Mononuclear cell (primary cell): Measurements from ENCODE around the gene PRR36. TPM values are rescaled to one million over a fixed set of nuclear protein-coding genes. Genes with fewer than 3 reads are reported as not detected.

Experiments used
- H3K27me3 ChIP-seq: 2 replicates; pipeline ENCODE4 v1.6.0; 2011; ENCODE audit warnings: low read length, control low read depth; ENCODE audit not compliant: insufficient read depth
- H3K4me1 ChIP-seq: 2 replicates; pipeline ENCODE4 v1.5.1; 2011; ENCODE audit warnings: mild to moderate bottlenecking, low read length, control low read depth; ENCODE audit not compliant: insufficient read depth
- H3K4me3 ChIP-seq: 2 replicates; pipeline ENCODE4 v1.5.1; 2011; ENCODE audit warnings: mild to moderate bottlenecking, low read length, moderate library complexity
- H3K9me3 ChIP-seq: 2 replicates; pipeline ENCODE4 v1.5.1; 2011; ENCODE audit warnings: low read depth, mild to moderate bottlenecking, control low read depth, low read length
- total RNA-seq: library from RNA; depleted of rRNA; stranded (reverse); fragments of >200 nt; gene quantifications from one replicate; pipeline ENCODE4 v1.2.3, GENCODE V29; 2012

Gene PRR36
- total RNA-seq, 1 donor = 0.10 TPM

- Histone ChIP-seq H3K9me3 (no peaks in the 10 kb centered on the region), H3K4me1 (no peaks in the 10 kb centered on the region), H3K4me3 (no peak overlapping the region), H3K27me3 (peaks cover 3% of the 10 kb centered on the region)
Measured at GRCh38 chr19:7822910-7823515, 51.2 kb downstream of the PRR36 start.

- Histone ChIP-seq H3K9me3 (no peaks in the 10 kb centered on the region), H3K4me3 (no peak overlapping the region), H3K4me1 (peaks cover 3% of the 10 kb centered on the region), H3K27me3 (peaks cover 3% of the 10 kb centered on the region)
Measured at GRCh38 chr19:7820588-7820987, 53.6 kb downstream of the PRR36 start.

GRCh38 chr19:7819337-7819736 lies 54.9 kb downstream of the PRR36 start:
- no peaks in the 10 kb centered on the region for H3K9me3 ChIP-seq
- no peak overlapping the region for H3K4me3 ChIP-seq
- H3K4me1 ChIP-seq = peaks cover 14% of the 10 kb centered on the region
- H3K27me3 ChIP-seq = peaks cover 3% of the 10 kb centered on the region

GRCh38 chr19:7818806-7819205 lies 55.4 kb downstream of the PRR36 start:
- Histone ChIP-seq H3K9me3 (no peaks in the 10 kb centered on the region), H3K4me1 (peaks cover 14% of the 10 kb centered on the region), H3K27me3 (peaks cover 3% of the 10 kb centered on the region), H3K4me3 (no peak overlapping the region)

Other genes starting within 250 kb of the PRR36 start
- gene XAB2, start 244.8 kb downstream of the PRR36 start, total RNA-seq = 53.2 TPM
- gene PET100, start 244.6 kb downstream of the PRR36 start, total RNA-seq = 14.3 TPM
- 0.63 TPM for gene PCP2, start 240.7 kb downstream of the PRR36 start, total RNA-seq
- 89.7 TPM for gene STXBP2, start 237.3 kb downstream of the PRR36 start, total RNA-seq
- gene RETN, start 205.3 kb downstream of the PRR36 start, total RNA-seq = 47.2 TPM
- 1.8 TPM for gene MCEMP1, start 197.3 kb downstream of the PRR36 start, total RNA-seq
- 25.5 TPM for gene TRAPPC5, start 193.6 kb downstream of the PRR36 start, total RNA-seq
- gene FCER2, start 172.3 kb downstream of the PRR36 start, total RNA-seq = 25.4 TPM
- gene CLEC4G, start 142.3 kb downstream of the PRR36 start, total RNA-seq = 0.63 TPM
- 0.21 TPM for gene CD209, start 126.9 kb downstream of the PRR36 start, total RNA-seq
- not detected for gene CLEC4M, start 111.1 kb downstream of the PRR36 start, total RNA-seq
- gene EVI5L, start 44.2 kb downstream of the PRR36 start, total RNA-seq = 17.2 TPM
- gene LRRC8E, start 14.1 kb upstream of the PRR36 start, total RNA-seq = not detected
- 23.2 TPM for gene MAP2K7, start 29.5 kb upstream of the PRR36 start, total RNA-seq
- gene TGFBR3L, start 40.4 kb upstream of the PRR36 start, total RNA-seq = 0.10 TPM
- 8.6 TPM for gene SNAPC2, start 45.9 kb upstream of the PRR36 start, total RNA-seq
- gene CTXN1, start 51.7 kb upstream of the PRR36 start, total RNA-seq = not detected
- gene TIMM44, start 69.3 kb upstream of the PRR36 start, total RNA-seq = 34.2 TPM
- gene ELAVL1, start 131.3 kb upstream of the PRR36 start, total RNA-seq = 9.2 TPM
- not detected for gene CCL25, start 178.4 kb upstream of the PRR36 start, total RNA-seq